PFSK-1 (cell line): Measurements from ENCODE around the gene MGST2.

Source experiments
- FOXP2 ChIP-seq: optimal IDR thresholded peaks from 2 replicates; pipeline ENCODE3; 2011; ENCODE audit warnings: borderline replicate concordance, control low read depth, inconsistent platforms; ENCODE audit not compliant: insufficient read depth; ENCODE audit errors: extremely low read length, extremely low read depth
- POLR2AphosphoS5 ChIP-seq: IDR thresholded peaks from 2 replicates; pipeline ENCODE4 v1.6.1; 2012; ENCODE audit warnings: low read depth, mild to moderate bottlenecking, control low read depth, low read length, moderate library complexity
- REST ChIP-seq, 2 experiments: IDR thresholded peaks; 2 replicates each; pipeline versions ENCODE4 v1.6.1 to v1.8.0; 2011 to 2012; ENCODE audit warnings: low read depth in 2 of 2, low read length in 2 of 2, control low read depth in 1 of 2, inconsistent platforms in 1 of 2, mild to moderate bottlenecking in 1 of 2, moderate library complexity in 1 of 2; ENCODE audit not compliant: insufficient read depth in 1 of 2
- SIN3A ChIP-seq: IDR thresholded peaks from 2 replicates; pipeline ENCODE4 v1.6.1; 2012; ENCODE audit warnings: mild to moderate bottlenecking, low read length, moderate library complexity, borderline replicate concordance; ENCODE audit not compliant: insufficient read depth
- TAF1 ChIP-seq: IDR thresholded peaks from 2 replicates; pipeline ENCODE4 v1.6.1; 2012; ENCODE audit warnings: low read length, control low read depth, borderline replicate concordance; ENCODE audit not compliant: insufficient read depth

The MGST2 gene

GRCh38 chr4:139712882-139713281 lies 47.3 kb downstream of the MGST2 start:
- TF ChIP-seq SIN3A = no peak

GRCh38 chr4:139715746-139716391 lies 50.2 kb downstream of the MGST2 start:
- no peak for TF ChIP-seq FOXP2
- TF ChIP-seq POLR2AphosphoS5 = no peak
- TF ChIP-seq REST (IDR thresholded peaks at IDR 0.05; ENCODE audit: insufficient read depth in 1 of 2, low read depth in 2 of 2, low read length in 2 of 2) = no peak
- TF ChIP-seq TAF1 = no peak
- no peak for TF ChIP-seq SIN3A

GRCh38 chr4:139718358-139718757 lies 52.7 kb downstream of the MGST2 start:
- no peak for TF ChIP-seq POLR2AphosphoS5
- no peak for TF ChIP-seq REST (IDR thresholded peaks at IDR 0.05; ENCODE audit: insufficient read depth in 1 of 2, low read depth in 2 of 2, low read length in 2 of 2)
- TF ChIP-seq FOXP2 = no peak
- TF ChIP-seq TAF1 = no peak
- no peak for TF ChIP-seq SIN3A

- TF ChIP-seq REST (IDR thresholded peaks at IDR 0.05; ENCODE audit: insufficient read depth in 1 of 2, low read depth in 2 of 2, low read length in 2 of 2) (no peak), FOXP2 (no peak), TAF1 (no peak), SIN3A (no peak), POLR2AphosphoS5 (no peak)
Observed at GRCh38 chr4:139718833-139719232, 53.2 kb downstream of the MGST2 start.

- TF ChIP-seq POLR2AphosphoS5 (no peak), FOXP2 (no peak), TAF1 (no peak), SIN3A (no peak), REST (IDR thresholded peaks at IDR 0.05; ENCODE audit: insufficient read depth in 1 of 2, low read depth in 2 of 2, low read length in 2 of 2) (no peak)
Observed at GRCh38 chr4:139719381-139720101, 53.9 kb downstream of the MGST2 start.
